Measurements from ENCODE around the gene ALAS1. TPM values are rescaled to one million over a fixed set of nuclear protein-coding genes. Genes with fewer than 3 reads are reported as not detected.

The ALAS1 gene
- total RNA-seq, 1 donor from 2014 or later, result 78.9 TPM

- TF ChIP-seq CTCF (IDR thresholded peaks at IDR 0.05), result peak; percentile 22
- Histone ChIP-seq H3K27ac (no peak overlapping the region), H3K4me1 (peaks cover 13% of the 10 kb centered on the region), H3K36me3 (peaks cover 58% of the 10 kb centered on the region), H3K9me3 (no peaks in the 10 kb centered on the region), H3K27me3 (no peaks in the 10 kb centered on the region), H3K4me3 (no peak overlapping the region)
- no peak for ATAC-seq
- peak; percentile 59 for DNase-seq
- intact Hi-C loops (cut with DNase I), result loop anchor here (5.0 kb wide), 1 partner anchor 110 kb away; no protein-coding TSS in a partner anchor
Measured at GRCh38 chr3:52232279-52233107, 34.5 kb downstream of the ALAS1 start.

DNA sequence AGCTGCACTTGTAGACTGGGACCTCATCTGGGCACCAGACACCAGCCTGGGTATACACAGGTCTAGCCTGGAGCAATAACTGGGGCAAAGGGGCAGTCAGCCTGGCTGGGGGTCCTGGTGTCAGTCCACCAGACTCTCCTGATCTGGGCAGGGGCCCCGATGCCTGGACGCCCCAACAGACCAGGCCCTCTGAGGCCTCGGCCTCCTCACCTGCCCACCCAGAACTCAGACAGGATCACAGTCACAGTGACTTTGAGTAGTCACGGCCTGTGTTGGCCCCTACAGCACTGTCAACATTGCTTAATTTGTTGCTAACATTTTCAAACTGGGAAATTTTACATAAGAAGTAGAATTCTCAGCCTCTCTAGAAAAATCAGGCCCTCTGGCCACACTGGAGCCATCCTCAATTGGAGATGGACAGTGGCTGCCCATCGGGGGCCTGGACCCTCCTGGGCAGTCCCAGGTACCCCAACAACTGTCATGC, 35.2 kb downstream of the ALAS1 start:
- Histone ChIP-seq H3K36me3 (peaks cover 55% of the 10 kb centered on the region), H3K27ac (no peak overlapping the region), H3K4me3 (no peak overlapping the region), H3K4me1 (peaks cover 19% of the 10 kb centered on the region), H3K9me3 (no peaks in the 10 kb centered on the region), H3K27me3 (no peaks in the 10 kb centered on the region)
- intact Hi-C loops (cut with DNase I), result loop anchor here (5.0 kb wide), 1 partner anchor 109 kb away; no protein-coding TSS in a partner anchor
- ATAC-seq (no peak), DNase-seq (no peak)
- no peak for TF ChIP-seq CTCF (IDR thresholded peaks at IDR 0.05)

DNA sequence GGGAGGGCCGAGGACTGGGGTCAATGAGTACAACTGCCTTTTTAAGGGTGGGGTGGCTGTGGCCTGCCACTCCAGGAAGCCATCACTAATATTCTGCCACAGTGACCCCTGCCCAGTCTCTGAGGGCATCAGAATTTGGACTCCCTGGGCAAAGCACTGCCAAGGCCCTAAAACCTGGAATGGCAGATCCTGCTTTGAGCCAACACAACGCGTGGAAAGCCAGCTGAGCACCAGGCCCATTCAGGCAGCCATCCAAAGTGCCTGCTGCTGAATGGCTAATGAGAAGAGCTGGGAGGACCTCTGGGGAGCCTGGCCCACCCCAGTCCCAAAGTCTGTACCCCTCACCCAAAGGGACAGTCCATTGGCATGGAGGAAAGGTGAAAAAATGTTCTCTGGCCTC, 36.0 kb downstream of the ALAS1 start:
- Histone ChIP-seq H3K36me3 (peaks cover 46% of the 10 kb centered on the region), H3K27ac (no peak overlapping the region), H3K27me3 (no peaks in the 10 kb centered on the region), H3K4me1 (peaks cover 23% of the 10 kb centered on the region), H3K4me3 (no peak overlapping the region), H3K9me3 (no peaks in the 10 kb centered on the region)
- intact Hi-C loops (cut with DNase I), result loop anchor here (5.0 kb wide), 1 partner anchor 108 kb away; no protein-coding TSS in a partner anchor
- ATAC-seq (no peak), DNase-seq (no peak)
- no peak for TF ChIP-seq CTCF (IDR thresholded peaks at IDR 0.05)

- Histone ChIP-seq H3K36me3 (peaks cover 38% of the 10 kb centered on the region), H3K4me3 (no peak overlapping the region), H3K27me3 (no peaks in the 10 kb centered on the region), H3K27ac (no peak overlapping the region), H3K4me1 (peaks cover 25% of the 10 kb centered on the region), H3K9me3 (no peaks in the 10 kb centered on the region)
- DNase-seq, result peak; percentile 54
- intact Hi-C loops (cut with DNase I), result loop anchor here (5.0 kb wide), 1 partner anchor 108 kb away; no protein-coding TSS in a partner anchor
- no peak for TF ChIP-seq CTCF (IDR thresholded peaks at IDR 0.05)
- ATAC-seq, result no peak
Measured at GRCh38 chr3:52234516-52235447, 36.8 kb downstream of the ALAS1 start.

DNA sequence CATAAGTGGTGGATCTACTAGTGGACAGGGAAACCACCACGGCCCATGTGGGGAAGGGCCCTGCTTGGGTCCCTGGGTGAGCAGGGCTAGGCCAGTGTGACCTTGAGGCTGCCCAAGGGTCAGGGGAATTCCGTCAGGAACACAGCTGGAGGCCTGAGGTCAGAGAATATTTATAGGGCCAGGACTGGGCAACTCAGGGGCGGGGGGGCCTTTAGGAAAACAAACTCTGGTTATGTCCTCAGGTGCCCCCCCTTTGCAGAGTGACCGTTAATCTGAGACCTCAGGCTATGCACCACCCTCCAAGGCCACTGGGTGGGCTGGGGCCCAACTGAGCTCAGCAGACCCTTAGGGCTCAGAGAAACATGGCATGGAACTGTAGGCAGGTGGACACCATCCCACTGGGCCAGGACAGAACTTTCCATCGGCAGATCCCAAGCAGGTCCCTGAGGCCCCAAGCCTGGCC, 38.5 kb downstream of the ALAS1 start:
- no peaks in the 10 kb centered on the region for H3K27me3 ChIP-seq
- no peak overlapping the region for H3K4me3 ChIP-seq
- peak overlapping the region; percentile 84 for H3K27ac ChIP-seq
- no peaks in the 10 kb centered on the region for H3K9me3 ChIP-seq
- peaks cover 33% of the 10 kb centered on the region for H3K4me1 ChIP-seq
- peaks cover 21% of the 10 kb centered on the region for H3K36me3 ChIP-seq
- intact Hi-C loops (cut with DNase I), result no loop called here
- ATAC-seq, result no peak
- peak; percentile 49 for DNase-seq
- TF ChIP-seq CTCF (IDR thresholded peaks at IDR 0.05), result no peak

Measured in upper lobe of right lung (tissue), 1 donor.